Glomerular endothelial cell (primary cell): Measurements from ENCODE around the gene HGF. TPM values are rescaled to one million over a fixed set of nuclear protein-coding genes. Genes with fewer than 3 reads are reported as not detected.

ENCODE experiments used
- DNase-seq: peaks from one replicate; pipeline ENCODE4 v3.0.0-alpha.2; 2011; ENCODE audit warnings: low read depth, low spot score; ENCODE audit errors: extremely low read depth
- total RNA-seq: library from RNA; depleted of rRNA; stranded (reverse); fragments of >200 nt; gene quantifications from 2 replicates; pipeline ENCODE4 v1.2.3, GENCODE V29; 2015

The HGF gene
- total RNA-seq, 1 donor from 2014 or later = 2.0 TPM

DNA sequence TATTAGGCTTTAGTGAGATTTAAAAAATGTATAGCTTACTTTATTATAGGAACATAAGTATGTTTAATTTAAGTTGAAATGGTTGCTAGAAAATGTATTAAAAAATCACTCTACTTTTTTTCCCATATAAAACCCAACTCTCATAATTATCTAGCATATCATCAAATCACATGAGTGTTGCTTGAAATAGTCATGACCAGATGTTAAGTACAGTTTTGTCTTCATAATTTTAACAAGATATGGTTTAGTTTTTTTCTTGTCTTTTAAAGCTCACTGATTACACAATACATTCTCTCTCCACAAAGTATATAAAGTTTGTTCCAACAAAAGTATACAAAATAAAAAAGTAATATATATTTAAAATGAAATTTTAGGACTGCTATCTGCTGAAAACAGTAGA, 82.8 kb downstream of the HGF start:
- no peak for DNase-seq

DNA sequence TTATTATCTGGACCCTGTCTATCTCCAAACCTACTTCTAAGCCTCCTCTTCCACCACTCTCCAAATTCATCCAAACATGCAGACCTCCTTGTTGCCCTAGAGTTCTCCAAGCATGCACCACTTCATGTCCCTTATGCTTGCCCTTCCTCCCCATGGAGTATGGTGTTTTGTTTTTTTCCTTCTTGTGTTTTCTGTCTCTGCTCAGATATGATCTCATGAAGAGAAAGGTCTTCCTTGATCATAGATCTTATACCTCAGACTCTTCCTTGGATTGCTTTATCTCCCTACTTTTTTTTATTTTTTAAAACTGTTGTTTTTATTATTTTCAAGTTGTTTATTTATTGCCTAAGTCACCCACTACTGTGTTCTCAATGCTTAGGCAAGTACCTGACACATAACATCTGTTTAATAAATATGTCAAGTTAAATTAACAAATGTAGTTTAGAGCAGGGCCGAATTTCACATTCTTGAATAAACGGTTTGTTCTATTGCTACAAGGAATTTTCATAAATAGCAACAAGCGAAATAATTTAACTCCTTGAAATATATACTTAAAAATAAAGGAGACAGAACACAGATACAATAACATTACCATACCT, 84.5 kb downstream of the HGF start:
- no peak for DNase-seq

DNA sequence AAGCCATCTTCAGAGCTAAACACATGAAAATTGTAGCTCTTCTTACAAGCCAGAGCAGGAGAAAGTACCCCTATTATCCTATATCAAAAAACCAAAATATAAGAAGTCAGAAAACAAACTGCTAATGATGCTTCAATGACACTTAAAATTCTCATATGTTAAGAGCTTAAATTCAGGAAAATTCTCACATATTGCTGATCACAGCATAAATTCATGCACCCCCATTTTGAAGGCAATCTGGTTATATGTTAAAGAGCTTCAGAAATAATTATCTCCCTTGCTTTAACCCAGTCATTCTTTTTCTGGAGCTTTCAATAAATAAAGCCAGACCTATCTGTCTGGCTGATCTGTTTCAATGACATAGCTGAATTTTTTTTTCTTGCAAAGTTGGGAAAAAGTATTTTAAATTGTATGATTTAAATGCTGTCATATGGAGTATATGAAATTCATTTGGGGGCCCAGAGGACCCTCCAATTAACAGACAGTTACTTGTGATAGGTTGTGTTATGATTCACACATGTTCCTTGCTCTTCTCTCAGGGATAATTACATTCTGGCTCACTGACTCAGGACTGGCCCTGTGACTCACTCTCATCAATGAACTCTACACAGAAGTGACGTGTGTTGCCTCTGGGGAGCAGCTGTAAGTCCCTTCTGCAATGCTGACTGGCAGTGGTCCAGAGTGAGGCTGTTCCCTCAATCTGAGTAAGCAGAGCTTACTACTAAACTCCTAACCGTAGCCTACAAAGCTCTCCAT, 85.2 kb downstream of the HGF start:
- DNase-seq = peak; percentile 92

GRCh38 chr7:81684033-81684432, 85.8 kb downstream of the HGF start:
- no peak for DNase-seq

- DNase-seq = no peak
These were observed 87.0 kb downstream of the HGF start for GRCh38 chr7:81682873-81683272.

GRCh38 chr7:81680120-81680519, 89.7 kb downstream of the HGF start:
- DNase-seq = no peak

GRCh38 chr7:81676813-81677212, 93.0 kb downstream of the HGF start:
- no peak for DNase-seq

GRCh38 chr7:81676105-81676811, 93.6 kb downstream of the HGF start:
- DNase-seq = no peak

- DNase-seq = no peak
These were observed 95.4 kb downstream of the HGF start for GRCh38 chr7:81674431-81674830.

DNA sequence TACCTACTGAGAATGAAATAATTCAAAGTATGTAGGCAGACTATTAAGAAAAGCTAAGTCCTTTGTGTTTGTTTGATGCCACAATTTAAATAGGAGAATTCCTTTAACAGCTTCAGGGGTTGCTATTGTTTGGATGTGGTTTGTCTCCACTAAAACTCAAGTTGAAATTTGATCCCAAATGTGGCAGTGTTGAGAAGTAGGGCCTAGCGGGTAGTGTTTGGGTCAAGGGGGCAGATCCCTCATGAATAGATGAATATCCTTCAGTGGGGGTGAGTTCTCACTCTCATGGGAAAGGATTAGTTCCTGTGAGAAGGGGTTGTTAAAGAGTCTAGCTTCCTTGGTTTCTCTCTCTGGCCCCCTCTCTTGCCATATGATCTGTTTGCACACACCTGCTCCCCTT, 97.0 kb downstream of the HGF start:
- DNase-seq = no peak

DNA sequence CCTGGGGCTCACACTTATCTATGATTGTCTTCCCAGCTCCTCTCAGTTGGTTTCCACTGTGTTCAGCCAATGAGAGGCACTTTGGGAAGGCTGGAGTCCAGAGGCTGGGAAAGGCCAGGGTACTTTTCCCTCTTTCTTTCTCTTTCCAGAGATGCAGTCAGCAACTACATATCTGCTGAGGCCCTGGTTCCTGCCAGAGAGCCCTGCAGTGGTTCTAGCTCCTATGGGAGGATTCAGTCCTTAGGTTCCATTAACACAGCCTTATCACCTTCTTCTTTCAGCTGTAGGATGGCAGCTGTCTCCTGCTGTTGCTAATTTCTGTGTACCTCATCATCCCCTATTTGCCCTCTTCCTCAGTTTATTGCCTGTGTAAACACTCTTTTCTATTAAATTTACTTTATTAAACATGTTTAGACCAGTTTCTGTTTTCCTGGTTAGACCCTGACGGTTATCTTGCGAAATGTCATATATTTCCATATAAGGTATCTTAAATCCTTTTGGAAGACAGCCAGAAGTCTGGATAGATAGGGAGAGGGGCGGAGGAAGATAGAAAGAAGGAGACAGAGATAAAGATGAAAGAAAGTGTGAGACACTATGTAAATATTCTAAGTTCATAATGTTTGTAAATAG, 100.3 kb downstream of the HGF start:
- DNase-seq = no peak

GRCh38 chr7:81666209-81666608, 103.6 kb downstream of the HGF start:
- DNase-seq = no peak

GRCh38 chr7:81665236-81665635, 104.6 kb downstream of the HGF start:
- DNase-seq = no peak

DNA sequence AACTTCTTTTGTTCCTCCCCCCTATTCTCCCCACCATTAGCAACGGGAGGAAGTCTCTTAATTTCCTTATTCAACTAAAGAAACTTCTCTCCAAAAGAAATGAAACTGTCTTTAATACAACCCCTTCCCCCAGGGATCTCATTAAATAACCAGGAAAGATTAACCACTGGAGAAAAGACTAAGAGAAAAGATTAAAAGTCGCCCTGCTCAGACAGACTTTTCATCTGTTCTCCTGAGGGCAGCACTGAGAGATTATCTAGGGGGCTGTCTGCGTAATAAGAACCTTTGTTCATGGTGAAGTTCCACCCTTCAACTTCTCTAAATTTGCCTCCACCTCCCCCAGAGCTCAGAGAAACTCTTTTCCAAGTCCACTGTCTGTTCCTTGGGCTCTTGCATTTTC, 105.5 kb downstream of the HGF start:
- DNase-seq = no peak

DNA sequence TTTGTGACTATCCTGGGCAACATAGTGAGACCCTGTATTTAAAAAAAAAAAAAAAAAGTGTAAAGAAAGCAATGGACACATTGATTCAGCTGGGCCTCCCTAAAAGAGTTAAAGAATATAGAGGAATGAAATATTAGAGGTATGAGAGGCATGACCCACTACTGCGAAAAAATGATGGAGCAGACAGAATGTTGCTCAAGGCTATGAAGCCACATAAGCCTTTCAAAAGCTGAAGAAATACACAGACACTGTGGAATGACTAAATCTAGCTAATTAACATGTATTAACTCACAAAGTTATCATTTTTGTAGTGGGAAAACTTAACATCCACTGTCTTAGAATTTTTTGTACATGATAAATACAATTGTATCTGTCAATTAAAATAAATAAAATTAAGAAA, 107.3 kb downstream of the HGF start:
- no peak for DNase-seq

DNA sequence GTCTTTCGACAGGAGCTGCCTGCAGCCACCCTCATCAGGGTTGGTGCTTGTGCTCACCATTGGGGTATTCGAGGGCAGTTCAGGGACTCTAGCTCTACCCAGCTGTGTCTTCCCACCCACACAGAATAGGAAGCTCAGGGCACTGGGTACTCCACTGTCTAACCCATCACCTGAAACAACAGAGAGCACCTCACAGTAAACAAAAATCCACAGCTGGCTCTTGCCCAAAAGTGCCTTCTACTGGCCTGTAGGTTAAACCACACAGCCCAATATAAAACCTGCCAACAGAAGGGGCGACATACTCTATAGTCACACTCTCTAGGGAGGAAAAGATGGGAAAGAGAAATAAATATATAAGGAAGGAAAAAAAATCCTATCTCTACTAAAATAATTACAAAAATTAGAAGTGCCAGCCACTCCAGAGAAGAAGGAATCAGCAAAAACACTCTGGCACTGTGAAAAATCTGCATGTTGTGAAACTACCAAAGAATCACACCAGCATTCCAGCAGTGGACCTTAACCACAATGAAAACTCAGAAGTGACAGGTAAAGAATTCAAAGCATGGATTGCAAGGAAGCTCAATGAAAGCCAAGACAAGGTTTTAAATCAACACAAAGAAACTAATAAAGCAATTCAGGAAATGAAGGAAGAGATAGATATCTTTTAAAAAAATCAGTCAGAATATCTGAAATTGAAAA, 110.0 kb downstream of the HGF start:
- DNase-seq = no peak

DNA sequence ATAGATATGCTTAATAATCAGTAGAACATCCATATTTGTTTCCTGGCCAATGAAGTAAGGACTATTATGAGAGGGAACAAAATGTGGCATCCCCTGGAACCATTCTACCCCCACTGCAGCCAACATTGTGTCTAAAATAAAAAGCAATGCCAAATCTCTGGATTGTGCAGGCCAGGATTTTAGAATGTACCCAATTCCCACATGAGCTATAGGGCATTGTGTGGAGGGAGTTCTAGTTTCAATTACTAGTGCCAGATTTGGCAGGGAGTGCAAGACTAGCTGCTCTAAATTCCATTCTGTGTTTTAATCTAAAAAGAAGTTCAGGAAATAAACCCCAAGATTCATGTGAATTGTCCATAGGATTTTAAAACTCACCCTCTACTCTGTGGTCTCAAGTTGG, 112.3 kb downstream of the HGF start:
- no peak for DNase-seq

- no peak for DNase-seq
These were observed 114.6 kb downstream of the HGF start for GRCh38 chr7:81655271-81655670.

DNA sequence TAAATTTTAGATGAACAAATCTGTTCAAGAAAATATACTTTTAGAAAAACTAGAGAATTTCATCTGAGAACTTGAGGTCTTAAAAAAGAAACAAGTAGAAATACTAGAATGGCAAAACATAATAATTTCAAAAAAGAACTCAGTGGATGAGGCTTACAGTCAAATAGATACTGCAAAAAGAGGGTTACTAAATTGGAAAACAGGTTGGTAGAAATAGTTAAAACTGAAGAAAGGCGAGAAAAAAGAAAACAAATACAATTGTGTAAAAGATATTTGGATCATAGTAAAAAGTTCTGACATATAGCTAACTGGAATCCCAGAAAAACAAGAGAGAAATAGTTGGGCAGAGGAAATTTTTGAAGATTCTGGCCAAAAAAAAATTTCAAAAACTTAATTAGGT, 117.6 kb downstream of the HGF start:
- DNase-seq = no peak
